Measurements from ENCODE around the gene LSM3. TPM values are rescaled to one million over a fixed set of nuclear protein-coding genes. Genes with fewer than 3 reads are reported as not detected.

Gene LSM3
- total RNA-seq, 1 experiment from 2014 or later: 17.7 TPM

DNA sequence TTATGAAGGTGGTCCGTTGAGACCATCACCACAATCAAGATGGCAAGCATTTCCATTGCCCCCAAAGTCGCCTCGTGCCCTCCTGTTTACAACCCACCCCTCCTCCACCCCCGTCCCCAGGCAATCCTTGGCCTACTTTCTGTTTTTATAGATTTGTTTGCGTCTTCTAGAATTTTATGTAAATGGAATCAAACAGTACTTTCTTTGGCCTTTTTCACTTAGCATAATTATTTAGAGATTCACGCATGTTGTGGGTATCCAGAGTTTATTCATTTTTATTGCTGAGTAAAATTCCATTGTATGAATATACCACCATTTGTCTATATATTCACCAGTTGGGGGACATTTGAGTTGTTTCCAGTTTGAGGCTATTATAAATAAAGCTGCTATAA is 66.6 kb downstream of the LSM3 start:
- no TSS peak for BruUV-seq (replicated peaks)
- intact Hi-C loops (cut with micrococcal nuclease; ENCODE audit: unreplicated experiment): no loop called here
- H3K9me3 Mint-ChIP-seq (ENCODE audit: low read depth, unreplicated experiment): no peaks in the 10 kb centered on the region

GRCh38 chr3:14245822-14246221 is 67.2 kb downstream of the LSM3 start:
- Mint-ChIP-seq H3K36me3 (ENCODE audit: insufficient read depth, unreplicated experiment) (no peaks in the 10 kb centered on the region), H3K4me1 (ENCODE audit: low read depth, unreplicated experiment) (no peaks in the 10 kb centered on the region), H3K27ac (ENCODE audit: unreplicated experiment) (no peak overlapping the region), H3K27me3 (ENCODE audit: unreplicated experiment) (no peaks in the 10 kb centered on the region), H3K9me3 (ENCODE audit: low read depth, unreplicated experiment) (no peaks in the 10 kb centered on the region), H3K4me3 (ENCODE audit: low read depth, unreplicated experiment) (no peak overlapping the region)
- CTCF ChIA-PET: no interaction called here
- intact Hi-C loops (cut with micrococcal nuclease; ENCODE audit: unreplicated experiment): no loop called here
- no peak for DNase-seq
- TF ChIP-seq CTCF (IDR thresholded peaks at IDR 0.05; ENCODE audit: unreplicated experiment): no peak
- no TSS peak for BruUV-seq (replicated peaks)

More for the DNA sequence above, 66.6 kb downstream of the LSM3 start:
- H3K27me3 Mint-ChIP-seq (ENCODE audit: unreplicated experiment): no peaks in the 10 kb centered on the region
- no peaks in the 10 kb centered on the region for H3K36me3 Mint-ChIP-seq (ENCODE audit: insufficient read depth, unreplicated experiment)
- no peak overlapping the region for H3K4me3 Mint-ChIP-seq (ENCODE audit: low read depth, unreplicated experiment)
- CTCF ChIA-PET: no interaction called here
- no peak for TF ChIP-seq CTCF (IDR thresholded peaks at IDR 0.05; ENCODE audit: unreplicated experiment)
- H3K27ac Mint-ChIP-seq (ENCODE audit: unreplicated experiment): no peak overlapping the region
- DNase-seq: no peak
- no peaks in the 10 kb centered on the region for H3K4me1 Mint-ChIP-seq (ENCODE audit: low read depth, unreplicated experiment)

- no peak for TF ChIP-seq CTCF (IDR thresholded peaks at IDR 0.05; ENCODE audit: unreplicated experiment)
- Mint-ChIP-seq H3K4me3 (ENCODE audit: low read depth, unreplicated experiment) (no peak overlapping the region), H3K9me3 (ENCODE audit: low read depth, unreplicated experiment) (no peaks in the 10 kb centered on the region), H3K36me3 (ENCODE audit: insufficient read depth, unreplicated experiment) (no peaks in the 10 kb centered on the region), H3K4me1 (ENCODE audit: low read depth, unreplicated experiment) (no peaks in the 10 kb centered on the region), H3K27ac (ENCODE audit: unreplicated experiment) (no peak overlapping the region), H3K27me3 (ENCODE audit: unreplicated experiment) (no peaks in the 10 kb centered on the region)
- CTCF ChIA-PET: no interaction called here
- intact Hi-C loops (cut with micrococcal nuclease; ENCODE audit: unreplicated experiment): no loop called here
- DNase-seq: no peak
- no TSS peak for BruUV-seq (replicated peaks)
These were observed 67.8 kb downstream of the LSM3 start for GRCh38 chr3:14246414-14246813.

GRCh38 chr3:14248477-14248848 is 69.8 kb downstream of the LSM3 start:
- Mint-ChIP-seq H3K9me3 (ENCODE audit: low read depth, unreplicated experiment) (no peaks in the 10 kb centered on the region), H3K27ac (ENCODE audit: unreplicated experiment) (no peak overlapping the region), H3K4me1 (ENCODE audit: low read depth, unreplicated experiment) (peaks cover 12% of the 10 kb centered on the region), H3K27me3 (ENCODE audit: unreplicated experiment) (no peaks in the 10 kb centered on the region), H3K4me3 (ENCODE audit: low read depth, unreplicated experiment) (no peak overlapping the region), H3K36me3 (ENCODE audit: insufficient read depth, unreplicated experiment) (peaks cover 4% of the 10 kb centered on the region)
- CTCF ChIA-PET: no interaction called here
- intact Hi-C loops (cut with micrococcal nuclease; ENCODE audit: unreplicated experiment): no loop called here
- no peak for TF ChIP-seq CTCF (IDR thresholded peaks at IDR 0.05; ENCODE audit: unreplicated experiment)
- no TSS peak for BruUV-seq (replicated peaks)
- no peak for DNase-seq

All from Calu3 (cell line).